ENCODE measurements around the gene WDR49.

WDR49 gene

GRCh38 chr3:167487556-167487955 lies 166.2 kb downstream of the WDR49 start:
- DNase-seq (ENCODE audit: low spot score): no peak

GRCh38 chr3:167484551-167484950 lies 169.2 kb downstream of the WDR49 start:
- DNase-seq (ENCODE audit: low spot score): no peak

GRCh38 chr3:167483708-167484475 lies 169.8 kb downstream of the WDR49 start:
- DNase-seq (ENCODE audit: low spot score): no peak

GRCh38 chr3:167481164-167481563 lies 172.6 kb downstream of the WDR49 start:
- DNase-seq (ENCODE audit: low spot score): no peak

- no peak for DNase-seq (ENCODE audit: low spot score)
Observed at GRCh38 chr3:167480748-167481147, 173.0 kb downstream of the WDR49 start.

- DNase-seq (ENCODE audit: low spot score): no peak
Observed at GRCh38 chr3:167473863-167474262, 179.9 kb downstream of the WDR49 start, which contains the start of gene SERPINI2. TSS of gene SERPINI2 (minus strand) at chr3:167474042. CDS start at chr3:167471834, 2,208 bp downstream.

- DNase-seq (ENCODE audit: low spot score): no peak
Observed at GRCh38 chr3:167469381-167469780, 184.4 kb downstream of the WDR49 start.

- DNase-seq (ENCODE audit: low spot score): no peak
Observed at GRCh38 chr3:167467848-167468611, 185.7 kb downstream of the WDR49 start.

GRCh38 chr3:167466966-167467365 lies 186.8 kb downstream of the WDR49 start:
- no peak for DNase-seq (ENCODE audit: low spot score)

- no peak for DNase-seq (ENCODE audit: low spot score)
Observed at GRCh38 chr3:167456157-167456799, 197.5 kb downstream of the WDR49 start.

- no peak for DNase-seq (ENCODE audit: low spot score)
Observed at GRCh38 chr3:167453815-167454214, 199.9 kb downstream of the WDR49 start.

GRCh38 chr3:167451282-167451681 lies 202.5 kb downstream of the WDR49 start:
- DNase-seq (ENCODE audit: low spot score): no peak

- DNase-seq (ENCODE audit: low spot score): no peak
Observed at GRCh38 chr3:167450675-167451074, 203.1 kb downstream of the WDR49 start.

GRCh38 chr3:167450195-167450594 lies 203.5 kb downstream of the WDR49 start:
- no peak for DNase-seq (ENCODE audit: low spot score)

GRCh38 chr3:167445491-167445890 lies 208.3 kb downstream of the WDR49 start:
- DNase-seq (ENCODE audit: low spot score): no peak

GRCh38 chr3:167441256-167441655 lies 212.5 kb downstream of the WDR49 start:
- no peak for DNase-seq (ENCODE audit: low spot score)

GRCh38 chr3:167437428-167438139 lies 216.2 kb downstream of the WDR49 start:
- no peak for DNase-seq (ENCODE audit: low spot score)
